LNCAP (cell line): ENCODE results near the gene HMGXB4.

Experiments used
- CTCF ChIP-seq: fragments of 450-650 bp; IDR thresholded peaks from 2 replicates; pipeline ENCODE4 v1.5.1; 2017; ENCODE audit warnings: mild to moderate bottlenecking

HMGXB4 gene

GRCh38 chr22:35334004-35334403 lies 76.7 kb downstream of the HMGXB4 start:
- TF ChIP-seq CTCF = no peak

DNA sequence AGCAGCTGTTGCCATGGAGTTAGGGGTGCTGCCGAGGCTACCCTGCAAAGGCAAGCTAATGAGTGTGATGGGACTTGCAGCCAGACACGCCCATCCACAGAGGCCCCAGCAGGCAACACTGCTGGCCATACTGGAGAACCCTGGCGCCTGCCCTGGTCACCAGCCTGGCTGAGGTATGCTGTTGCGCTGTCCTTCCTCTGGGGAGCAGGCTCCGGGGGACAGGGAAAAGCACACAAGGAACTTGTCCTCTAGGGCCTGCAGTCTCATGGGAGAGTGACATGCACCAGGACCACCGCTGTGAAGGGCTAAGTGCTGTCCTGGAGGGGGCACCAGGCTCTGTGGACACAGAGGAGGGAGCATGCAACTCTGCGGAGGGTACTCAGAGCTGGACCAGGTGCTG lies 78.2 kb downstream of the HMGXB4 start:
- TF ChIP-seq CTCF = no peak

- no peak for TF ChIP-seq CTCF
Observed at GRCh38 chr22:35335936-35336781, 78.9 kb downstream of the HMGXB4 start.

- no peak for TF ChIP-seq CTCF
Observed at GRCh38 chr22:35337932-35338331, 80.6 kb downstream of the HMGXB4 start.

DNA sequence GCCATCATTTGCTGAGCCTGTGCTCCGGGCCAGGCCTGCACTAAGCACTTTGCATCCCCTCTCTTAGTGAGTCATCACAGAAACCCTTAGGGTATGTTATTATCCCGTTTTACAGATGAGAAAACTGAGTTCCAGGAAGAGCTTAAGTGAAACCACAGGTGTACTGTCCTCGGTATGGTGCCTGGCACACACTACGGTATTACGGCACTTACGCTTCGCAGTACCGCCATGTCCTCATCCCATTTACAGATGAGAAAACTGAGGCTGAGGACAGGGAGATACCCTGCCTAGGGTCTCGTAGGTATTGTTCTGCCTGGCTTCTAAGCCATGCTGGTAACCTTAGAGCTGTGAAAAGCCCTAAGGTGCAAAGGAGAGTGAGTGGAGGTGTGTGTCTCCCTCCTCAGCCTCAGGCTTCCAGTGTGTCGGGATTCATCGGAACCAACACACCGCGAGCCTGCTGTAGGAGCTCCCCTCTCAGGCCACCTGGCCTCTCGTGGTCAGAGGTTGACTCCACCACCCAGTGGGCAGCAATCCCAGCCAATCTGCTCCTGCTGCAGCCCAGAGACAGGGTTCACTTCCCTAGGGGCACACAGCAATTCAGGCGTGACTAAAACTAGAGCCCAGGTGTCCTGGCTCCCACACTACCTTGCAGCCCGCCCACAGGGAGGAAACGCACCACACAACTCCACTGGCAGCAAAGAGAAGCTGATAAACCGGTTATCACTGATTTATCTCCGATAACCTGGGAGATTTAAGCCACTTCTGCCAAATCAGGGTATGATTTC lies 84.0 kb downstream of the HMGXB4 start:
- TF ChIP-seq CTCF = no peak

DNA sequence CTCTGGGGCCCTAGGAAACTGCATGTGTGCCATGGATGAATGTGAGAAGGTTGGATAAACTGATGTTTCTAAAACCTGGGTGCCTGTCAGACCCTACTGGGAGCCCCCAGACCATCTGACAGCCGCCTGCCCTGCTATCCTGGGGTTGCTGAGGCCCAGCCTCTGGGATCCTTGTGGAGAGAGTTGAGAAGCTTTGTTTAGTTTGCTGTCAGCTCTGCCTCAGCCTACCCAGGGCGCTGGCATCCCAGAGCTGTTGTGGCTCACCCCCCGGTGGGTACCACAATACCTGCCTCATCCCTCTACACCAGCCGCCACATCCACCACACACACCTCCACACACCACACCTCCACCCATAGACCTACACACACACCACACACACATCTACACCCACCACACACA lies 85.1 kb downstream of the HMGXB4 start:
- TF ChIP-seq CTCF = no peak

DNA sequence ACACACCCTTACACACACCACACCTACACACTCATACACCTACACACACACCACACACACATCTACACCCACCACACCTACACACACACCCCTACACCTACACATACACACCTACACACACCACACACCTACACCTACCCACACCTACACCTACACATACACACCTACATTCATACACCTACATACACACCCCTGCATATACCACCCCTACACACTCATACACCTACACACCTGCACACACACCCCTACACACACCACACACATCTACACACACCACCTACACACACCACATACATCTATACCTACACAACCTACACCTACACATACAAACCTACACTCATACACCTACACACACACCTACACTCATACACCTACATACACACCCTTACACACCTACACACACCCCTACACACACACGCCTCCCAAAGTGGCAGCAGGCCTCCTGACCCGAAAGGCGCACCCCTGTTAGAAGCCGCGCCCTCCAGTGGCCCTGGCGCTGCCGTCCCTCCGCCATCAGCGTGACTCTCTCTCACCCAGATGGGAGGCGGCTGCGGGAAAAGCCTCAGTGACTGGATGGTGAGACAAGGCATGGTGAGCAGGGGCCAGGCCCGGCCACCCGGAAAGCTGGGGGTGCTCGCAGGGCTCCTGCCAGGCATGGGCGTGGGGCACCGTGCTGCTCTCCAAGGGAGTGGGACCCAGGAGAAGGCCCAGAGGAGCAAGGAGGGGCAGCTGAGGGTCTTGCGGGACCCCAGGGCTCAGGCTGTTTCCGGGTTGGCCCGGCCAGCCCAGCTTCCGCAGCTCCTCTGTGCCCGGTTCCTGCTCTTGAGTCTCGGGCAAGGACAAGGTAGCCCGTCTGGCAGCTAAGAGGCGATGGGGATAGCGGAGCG lies 86.6 kb downstream of the HMGXB4 start:
- no peak for TF ChIP-seq CTCF
